AG09319 (cell line): ENCODE measurements around the gene CCDC14.

Experiments used
- DNase-seq: peaks from one replicate; pipeline ENCODE4 v3.0.0-alpha.2; 2010; ENCODE audit warnings: low read depth; ENCODE audit errors: extremely low read depth
- CTCF ChIP-seq: IDR thresholded peaks from 2 replicates; pipeline ENCODE4 v1.5.1; 2011; ENCODE audit warnings: low read depth, mild to moderate bottlenecking, inconsistent platforms, low read length, moderate library complexity

CCDC14 gene

GRCh38 chr3:123929325-123929724 is 31.7 kb downstream of the CCDC14 start:
- no peak for DNase-seq
- no peak for TF ChIP-seq CTCF

DNA sequence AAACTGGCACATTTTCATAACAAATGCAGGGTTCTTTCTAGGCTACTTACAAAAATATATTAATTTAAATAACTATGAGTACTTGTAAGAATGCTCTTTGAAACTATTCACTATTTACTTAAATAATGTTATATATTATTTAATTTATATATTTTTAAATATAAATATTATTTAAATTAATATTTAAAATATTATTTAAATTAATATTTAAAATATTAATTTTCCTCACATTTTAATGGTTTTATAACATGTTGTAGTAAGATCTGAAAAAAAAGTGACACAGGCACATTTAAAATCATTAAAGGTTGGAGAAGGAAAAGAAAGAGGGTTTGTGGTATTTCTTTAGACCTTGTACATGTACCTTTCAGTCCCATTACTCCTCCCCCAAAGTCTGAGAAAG is 34.6 kb downstream of the CCDC14 start:
- DNase-seq: no peak
- no peak for TF ChIP-seq CTCF

DNA sequence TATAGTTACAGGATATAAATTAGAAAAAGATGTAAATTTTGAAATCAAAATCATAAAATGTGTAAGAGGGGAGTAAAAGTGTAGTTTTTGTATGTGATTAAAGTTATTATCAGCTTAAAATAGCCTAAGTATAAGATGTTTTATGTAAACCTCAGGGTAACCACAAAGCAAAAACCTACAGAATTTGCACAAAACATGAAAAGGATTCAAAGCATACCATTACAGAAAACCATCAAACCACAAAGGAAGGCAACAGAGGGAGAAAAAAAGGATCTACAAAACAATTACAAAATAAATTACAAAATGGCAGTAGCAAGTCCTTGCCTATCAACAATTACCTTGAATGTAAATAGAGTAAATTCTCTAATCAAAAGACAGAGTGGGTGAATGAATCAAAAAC is 40.2 kb downstream of the CCDC14 start:
- TF ChIP-seq CTCF: no peak
- no peak for DNase-seq

- DNase-seq: no peak
- no peak for TF ChIP-seq CTCF
Observed at GRCh38 chr3:123920383-123920782, 40.6 kb downstream of the CCDC14 start.

DNA sequence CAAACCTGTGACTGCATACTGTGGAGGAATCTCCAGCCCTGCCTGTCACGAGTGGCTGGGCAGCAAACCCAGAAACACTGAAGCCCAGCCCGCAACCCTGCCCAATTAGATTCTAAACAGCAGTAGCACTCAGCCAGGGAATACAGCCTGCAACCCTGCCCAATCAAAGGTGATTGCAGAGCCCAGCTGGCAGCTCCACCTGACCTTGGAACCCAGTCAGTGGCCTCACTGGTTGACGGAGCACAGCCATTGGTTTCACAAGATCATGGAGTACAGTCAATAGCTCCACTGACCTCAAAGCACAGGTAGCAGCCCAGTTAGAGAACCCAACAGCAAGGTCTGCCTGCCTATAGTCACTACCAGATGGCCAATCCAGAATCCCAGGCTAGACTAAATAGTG is 41.7 kb downstream of the CCDC14 start:
- TF ChIP-seq CTCF: no peak
- DNase-seq: no peak

- no peak for TF ChIP-seq CTCF
- no peak for DNase-seq
Observed at GRCh38 chr3:123914829-123915228, 46.2 kb downstream of the CCDC14 start.

DNA sequence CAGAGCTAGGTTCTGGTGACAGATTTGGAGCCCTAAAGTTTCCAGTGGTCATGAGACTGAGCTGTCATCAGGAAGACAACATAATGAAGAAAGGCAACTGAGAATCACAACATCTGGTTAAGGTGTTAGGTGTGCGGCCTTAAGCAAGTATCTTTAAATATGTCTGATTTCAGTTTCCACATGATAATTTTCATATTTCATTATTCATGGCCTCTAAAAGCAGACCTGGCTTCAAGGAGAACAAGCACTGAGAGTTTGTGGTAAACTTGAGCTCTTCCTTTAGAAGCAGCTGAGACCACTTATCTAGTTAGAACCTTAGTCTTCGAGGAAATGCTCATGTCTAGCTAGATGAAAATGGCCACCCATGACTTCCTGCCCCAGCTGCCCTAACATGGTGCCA is 51.2 kb downstream of the CCDC14 start:
- DNase-seq: no peak
- TF ChIP-seq CTCF: no peak
